ENCODE results near the gene PALLD. TPM values are rescaled to one million over a fixed set of nuclear protein-coding genes. Genes with fewer than 3 reads are reported as not detected.

The PALLD gene
- total and polyA plus RNA-seq, 2 of the 13 experiments (the other 11 are each of a cell fraction or from before 2014, with no cell fraction given): 0.50 to 1.5 TPM

GRCh38 chr4:168781341-168781740, 284.5 kb downstream of the PALLD start:
- intact Hi-C loops (cut with micrococcal nuclease; ENCODE audit: unreplicated experiment) (no loop called here), in situ Hi-C loops (cut with HindIII; ENCODE audit: extremely low pct_ligation_motif_present, low pct_unique_long_range_greater_than_20kb) (no loop called here)
- H3K4me3 ChIP-seq (replicated peaks in 1 of 3; ENCODE audit: insufficient read depth in 1 of 3, low read depth in 2 of 3, low read length in 3 of 3): no peak overlapping the region
- BruUV-seq (replicated peaks): no TSS peak
- no peak overlapping the region for H3K27ac ChIP-seq (ENCODE audit: extremely low read length, insufficient read depth, low read length)
- no peak for FAIRE-seq
- no peaks in the 10 kb centered on the region for H3K27me3 ChIP-seq (ENCODE audit: control insufficient read depth in 1 of 2, insufficient read depth in 2 of 2, low read length in 2 of 2)
- ChIA-PET CTCF (ENCODE audit: low intra/inter-chr PET ratio, low total read pairs) (no interaction called here), POLR2A (no interaction called here)
- ATAC-seq: no peak
- H3K4me1 ChIP-seq (ENCODE audit: insufficient read depth, low read length): no peaks in the 10 kb centered on the region
- no peaks in the 10 kb centered on the region for H3K79me2 ChIP-seq (ENCODE audit: insufficient read depth, low read length)
- H2AFZ ChIP-seq (ENCODE audit: low read length): no peak overlapping the region
- DNase-seq (ENCODE audit: low spot score): no peak
- no peaks in the 10 kb centered on the region for H3K36me3 ChIP-seq (replicated peaks in 1 of 2; ENCODE audit: control insufficient read depth in 1 of 2, insufficient read depth in 2 of 2, low read length in 2 of 2)
- 25% methylated on average over 4 of the region's 4 CpGs for WGBS (ENCODE audit: low lambda C conversion rate)
- H4K20me1 ChIP-seq (ENCODE audit: insufficient read depth, low read length): no peaks in the 10 kb centered on the region
- no peak overlapping the region for H3K9ac ChIP-seq (ENCODE audit: insufficient read depth, low read depth, low read length)
- H3K9me3 ChIP-seq (ENCODE audit: low read length): peaks cover 7% of the 10 kb centered on the region
- H3K4me2 ChIP-seq (ENCODE audit: low read depth, low read length): no peak overlapping the region
- no peak for TF ChIP-seq SNAPC2 (CRISPR knock-in tag; IDR thresholded peaks at IDR 0.05)
- no peak for TF ChIP-seq RERE (CRISPR knock-in tag; IDR thresholded peaks at IDR 0.05; ENCODE audit: low read depth)
- TF ChIP-seq CREB1 (IDR thresholded peaks at IDR 0.05): no peak
- no peak for TF ChIP-seq CREB1 (CRISPR knock-in tag; IDR thresholded peaks at IDR 0.05)
- TF ChIP-seq GATAD2A (CRISPR knock-in tag; IDR thresholded peaks at IDR 0.05): no peak
- TF ChIP-seq ARNT (IDR thresholded peaks at IDR 0.05): no peak
- no peak for TF ChIP-seq CTCF (CRISPR knock-in tag; IDR thresholded peaks at IDR 0.05)
- TF ChIP-seq ZNF281 (CRISPR knock-in tag; IDR thresholded peaks at IDR 0.05; ENCODE audit: borderline replicate concordance): no peak
- TF ChIP-seq DZIP1 (CRISPR knock-in tag; IDR thresholded peaks at IDR 0.05): no peak
- no peak for TF ChIP-seq GMEB1 (CRISPR knock-in tag; IDR thresholded peaks at IDR 0.05; ENCODE audit: borderline replicate concordance)
- no peak for TF ChIP-seq ZNF274 (CRISPR knock-in tag; IDR thresholded peaks at IDR 0.05)
